Measurements from ENCODE around the gene RMI1. TPM values are rescaled to one million over a fixed set of nuclear protein-coding genes. Genes with fewer than 3 reads are reported as not detected.

Gene RMI1
- total RNA-seq, 1 donor = 7.8 TPM

DNA sequence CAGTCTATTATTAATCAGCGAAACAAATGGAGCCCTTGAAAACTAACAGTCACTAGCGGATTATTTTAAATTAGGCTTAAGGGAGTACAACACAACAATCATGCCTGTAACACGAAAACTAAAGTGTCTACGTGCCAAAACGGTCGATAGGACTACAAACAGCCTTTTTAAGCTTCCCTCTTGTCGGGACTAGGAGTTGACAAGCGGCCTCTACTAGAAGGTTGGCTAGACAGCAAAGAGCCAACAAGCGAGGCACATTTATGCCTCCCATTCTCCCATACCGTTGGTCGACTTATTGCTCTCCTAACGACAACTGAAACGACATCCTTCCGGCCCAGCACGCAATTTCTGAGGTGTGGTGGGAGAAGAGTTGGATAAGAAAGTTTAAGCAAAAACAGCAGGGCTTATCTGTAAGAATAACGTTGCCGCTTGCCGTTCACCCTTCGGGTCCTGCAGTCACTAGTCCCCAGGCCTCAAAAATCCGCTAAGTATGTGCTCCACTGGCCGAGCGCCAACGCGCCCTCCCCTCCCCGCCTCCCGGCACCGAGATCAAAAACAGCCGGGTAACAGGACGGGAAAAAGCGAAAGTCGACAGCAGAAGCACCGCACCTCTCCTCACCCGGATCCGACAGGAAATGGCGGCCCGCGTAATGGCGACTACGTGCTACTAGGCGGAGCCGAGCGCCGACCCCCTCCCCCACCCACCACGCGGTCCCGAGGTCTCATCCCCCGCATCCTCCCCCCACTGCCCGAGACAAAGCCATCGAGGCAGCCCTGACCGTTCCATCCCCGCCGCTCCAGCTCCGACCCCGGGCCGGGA is 1.4 kb upstream of the RMI1 start:
- TF ChIP-seq, protein P1, sequence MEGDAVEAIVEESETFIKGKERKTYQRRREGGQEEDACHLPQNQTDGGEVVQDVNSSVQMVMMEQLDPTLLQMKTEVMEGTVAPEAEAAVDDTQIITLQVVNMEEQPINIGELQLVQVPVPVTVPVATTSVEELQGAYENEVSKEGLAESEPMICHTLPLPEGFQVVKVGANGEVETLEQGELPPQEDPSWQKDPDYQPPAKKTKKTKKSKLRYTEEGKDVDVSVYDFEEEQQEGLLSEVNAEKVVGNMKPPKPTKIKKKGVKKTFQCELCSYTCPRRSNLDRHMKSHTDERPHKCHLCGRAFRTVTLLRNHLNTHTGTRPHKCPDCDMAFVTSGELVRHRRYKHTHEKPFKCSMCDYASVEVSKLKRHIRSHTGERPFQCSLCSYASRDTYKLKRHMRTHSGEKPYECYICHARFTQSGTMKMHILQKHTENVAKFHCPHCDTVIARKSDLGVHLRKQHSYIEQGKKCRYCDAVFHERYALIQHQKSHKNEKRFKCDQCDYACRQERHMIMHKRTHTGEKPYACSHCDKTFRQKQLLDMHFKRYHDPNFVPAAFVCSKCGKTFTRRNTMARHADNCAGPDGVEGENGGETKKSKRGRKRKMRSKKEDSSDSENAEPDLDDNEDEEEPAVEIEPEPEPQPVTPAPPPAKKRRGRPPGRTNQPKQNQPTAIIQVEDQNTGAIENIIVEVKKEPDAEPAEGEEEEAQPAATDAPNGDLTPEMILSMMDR (IDR thresholded peaks at IDR 0.05; ENCODE audit: insufficient read depth, low read depth, low read length) = no peak
- peak overlapping the region; percentile 75 for H3K4me3 ChIP-seq (ENCODE audit: low read depth, low read length)
- peak; percentile 89 for DNase-seq (ENCODE audit: low read depth)

DNA sequence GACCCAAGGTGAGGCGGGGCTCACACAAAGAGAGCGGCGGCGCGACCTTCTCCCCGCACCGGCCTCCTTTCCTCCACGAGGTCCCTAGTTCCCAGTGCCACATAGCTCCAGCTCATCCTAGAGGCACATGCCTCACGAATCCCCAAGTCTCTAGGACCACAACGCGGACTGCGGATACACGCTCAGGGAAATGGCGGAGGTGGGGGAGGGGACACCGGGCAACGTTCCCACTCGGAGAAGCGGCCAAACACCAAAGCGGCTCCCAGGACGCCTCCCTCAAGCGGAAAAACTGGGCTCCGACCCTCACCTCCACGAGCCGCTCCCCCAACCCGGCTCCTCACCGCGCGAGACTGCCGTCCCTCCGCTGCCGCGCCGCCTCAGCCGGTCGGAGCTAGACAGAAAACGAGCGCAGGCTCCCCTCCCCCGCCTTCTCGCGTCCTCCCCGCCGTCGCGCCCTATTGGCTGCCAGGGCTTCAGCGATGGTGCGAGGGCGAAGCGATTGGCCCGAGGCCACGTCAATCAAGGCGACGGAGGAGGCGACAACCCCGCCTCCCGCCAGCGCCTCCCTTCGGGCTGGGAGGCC is 702 bp upstream of the RMI1 start, which contains the start of gene HNRNPK:
Gene HNRNPK (minus strand): TSS at position 404 of the 583 bp plus-strand sequence. CDS start 1,963 bp downstream, outside the sequence.
- peak within 1 kb of the TSS; percentile 75 for H3K4me3 ChIP-seq (ENCODE audit: low read depth, low read length)
- TF ChIP-seq, protein P1 (IDR thresholded peaks at IDR 0.05; ENCODE audit: insufficient read depth, low read depth, low read length) = no peak
- peak; percentile 99 for DNase-seq (ENCODE audit: low read depth)

DNA sequence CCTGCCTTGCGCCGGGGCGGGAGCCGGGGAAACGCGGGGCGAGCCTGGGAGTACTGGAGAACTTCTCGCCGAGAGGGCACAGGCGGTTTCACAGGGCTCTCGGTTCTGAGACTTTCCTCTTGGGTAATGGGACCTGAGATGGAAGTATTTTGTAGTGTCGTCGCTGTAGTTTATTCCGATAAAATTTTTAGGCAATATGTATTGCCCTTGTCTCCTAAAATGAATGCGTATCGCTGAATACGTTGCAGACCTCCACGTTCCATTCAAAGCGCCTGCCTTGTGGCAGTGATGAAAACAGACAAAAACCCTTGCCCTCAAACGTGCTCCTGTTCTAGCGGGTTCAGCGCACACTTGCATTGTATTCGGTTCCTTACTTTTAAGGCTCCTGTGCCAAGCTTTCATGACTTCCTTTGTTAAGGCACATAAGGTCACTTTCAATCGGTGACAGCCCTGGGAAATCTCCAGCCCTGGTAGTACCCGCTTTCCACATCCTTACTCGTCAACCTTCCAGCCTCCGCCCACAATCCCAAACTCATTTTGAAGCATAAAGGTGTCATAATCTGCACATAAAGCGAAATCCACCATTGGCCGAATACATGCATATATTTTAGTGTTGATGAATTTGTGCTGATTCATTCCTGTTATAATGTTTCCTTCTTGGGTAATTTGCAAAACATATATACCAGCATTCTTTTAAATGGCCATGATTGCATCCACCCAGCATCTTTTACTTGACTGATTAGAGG is 694 bp downstream of the RMI1 start:
- TF ChIP-seq, protein P1 (IDR thresholded peaks at IDR 0.05; ENCODE audit: insufficient read depth, low read depth, low read length) = no peak
- DNase-seq (ENCODE audit: low read depth) = peak; percentile 68
- peak overlapping the region; percentile 75 for H3K4me3 ChIP-seq (ENCODE audit: low read depth, low read length)

DNA sequence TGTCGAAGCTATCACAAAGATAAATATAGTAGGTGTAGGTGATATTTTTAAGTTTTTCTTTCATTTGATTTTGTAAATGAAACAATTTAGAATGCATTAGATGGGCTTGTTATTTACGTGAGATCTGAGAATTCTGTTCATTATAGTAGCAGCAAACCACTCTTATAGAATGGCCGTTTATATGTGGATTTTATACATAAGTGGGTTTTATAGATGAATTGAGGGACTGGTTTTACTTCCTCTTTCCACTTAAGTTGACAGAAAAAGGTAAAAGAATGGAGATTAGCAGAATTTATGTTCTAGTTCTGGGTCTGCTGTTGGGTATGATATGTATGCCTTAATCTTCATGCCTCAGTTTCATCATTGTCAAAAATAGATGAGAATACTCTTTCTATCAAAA is 5.6 kb downstream of the RMI1 start:
- no peak for DNase-seq (ENCODE audit: low read depth)
- H3K4me3 ChIP-seq (ENCODE audit: low read depth, low read length) = no peak overlapping the region
- TF ChIP-seq, protein P1 (IDR thresholded peaks at IDR 0.05; ENCODE audit: insufficient read depth, low read depth, low read length) = no peak

DNA sequence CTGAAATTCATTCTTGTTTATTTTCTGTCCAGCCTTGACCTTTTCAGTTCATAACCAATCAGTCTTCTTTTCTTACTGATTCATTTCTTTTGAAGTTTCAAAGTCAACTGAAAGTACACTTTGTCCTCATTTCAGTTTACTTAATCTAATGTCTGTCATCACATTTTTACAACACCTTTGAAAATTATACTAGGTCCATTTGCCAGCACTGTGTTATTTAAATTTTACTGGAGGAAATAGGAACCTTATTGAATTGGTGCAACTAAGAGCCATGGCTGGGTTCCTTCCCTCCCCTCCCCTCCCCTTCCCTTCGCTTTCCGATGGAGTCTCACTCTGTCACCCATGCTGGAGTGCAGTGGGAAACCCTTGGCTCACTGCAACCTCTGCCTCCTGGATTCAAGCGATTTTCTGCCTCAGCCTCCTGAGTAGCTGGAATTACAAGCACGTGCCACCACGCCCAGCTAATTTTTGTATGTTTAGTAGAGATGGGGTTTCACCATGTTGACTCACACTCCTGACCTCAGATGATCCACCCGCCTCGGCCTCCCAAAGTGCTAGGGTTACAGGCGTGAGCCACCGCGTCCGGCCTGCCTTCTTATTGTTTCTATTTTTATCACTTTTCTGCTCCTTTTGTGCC is 6.3 kb downstream of the RMI1 start:
- no peak for DNase-seq (ENCODE audit: low read depth)
- no peak overlapping the region for H3K4me3 ChIP-seq (ENCODE audit: low read depth, low read length)
- TF ChIP-seq, protein P1 (IDR thresholded peaks at IDR 0.05; ENCODE audit: insufficient read depth, low read depth, low read length) = no peak

DNA sequence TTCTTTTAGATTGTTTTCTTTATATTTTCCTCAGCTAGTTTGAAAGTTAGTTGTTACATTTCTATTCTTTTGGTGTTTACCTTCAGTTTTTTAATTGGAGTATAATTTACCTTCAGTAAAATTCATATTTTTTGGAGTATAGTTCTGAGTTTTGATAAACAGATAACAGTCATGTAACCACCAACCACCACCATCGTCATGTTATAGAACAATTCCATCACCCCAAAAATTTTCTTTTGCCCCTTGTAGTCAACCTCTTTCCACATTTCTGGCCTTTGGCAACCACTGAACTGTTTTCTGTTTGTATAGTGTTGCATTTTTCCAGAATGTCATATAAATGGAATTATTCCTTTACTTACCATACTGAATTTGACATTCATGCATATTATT is 6.8 kb downstream of the RMI1 start:
- TF ChIP-seq, protein P1 (IDR thresholded peaks at IDR 0.05; ENCODE audit: insufficient read depth, low read depth, low read length) = no peak
- no peak overlapping the region for H3K4me3 ChIP-seq (ENCODE audit: low read depth, low read length)
- DNase-seq (ENCODE audit: low read depth) = no peak

Data from fibroblast of villous mesenchyme (primary cell).